Colonic mucosa (tissue), 4 donors: ENCODE measurements around the gene PRKAR1B. TPM values are rescaled to one million over a fixed set of nuclear protein-coding genes. Genes with fewer than 3 reads are reported as not detected.
"Not testable (repeated sequence)": the region's sequence is repeated elsewhere in the genome, so short reads cannot be mapped to it uniquely, and the experiment has no call there.

Experiments
- DNase-seq: peaks from one replicate; pipeline ENCODE4 v3.0.0-alpha.2; 2020
- H3K27ac ChIP-seq: fragments of 200-600 bp; one replicate; pipeline ENCODE4 v1.8.0; 2021
- H3K27me3 ChIP-seq: fragments of 200-600 bp; one replicate; pipeline ENCODE4 v1.8.0; 2021
- H3K36me3 ChIP-seq: fragments of 200-600 bp; one replicate; pipeline ENCODE4 v1.8.0; 2021
- H3K4me1 ChIP-seq: fragments of 200-600 bp; one replicate; pipeline ENCODE4 v1.8.0; 2021; ENCODE audit warnings: mild to moderate bottlenecking
- H3K4me3 ChIP-seq: fragments of 200-600 bp; one replicate; pipeline ENCODE4 v1.8.0; 2021
- H3K9ac ChIP-seq, 2 donors: one replicate each; pipeline ENCODE4 v1.7.0; 2013; ENCODE audit warnings: control low read depth in 2 of 2, low read depth in 2 of 2, low read length in 2 of 2
- H3K9me3 ChIP-seq: fragments of 200-600 bp; one replicate; pipeline ENCODE4 v1.8.0; 2021
- CTCF ChIP-seq: fragments of 200-600 bp; IDR thresholded peaks from one replicate; pipeline ENCODE4 v1.8.0; 2022; ENCODE audit warnings: antibody characterized with exemption, mild to moderate bottlenecking
- intact Hi-C: fragments of 100-400 bp; cut with DNase I; formaldehyde crosslinking; loops from one replicate; pipeline ENCODE4 v1.14.1; 2022
- total RNA-seq, 2 donors: library from RNA; stranded (reverse); fragmentation: NEBNext Ultra II Directional in 1 of 2; extraction: Animal tissue kit (Norgen Biotek cat#: 25700) in 1 of 2; gene quantifications; one replicate each; pipeline ENCODE4 v1.2.1, GENCODE V29; 2021
- donor health status: healthy.
- donor health status: DM: no; HTN: no; CAD: no.
- donor health status: DM: no; HTN: no; CAD: no.

The PRKAR1B gene
- total RNA-seq, 2 donors from 2014 or later = 19.2 to 32.8 TPM

- H3K9me3 ChIP-seq = no peaks in the 10 kb centered on the region
- no peak overlapping the region for H3K27ac ChIP-seq
- TF ChIP-seq CTCF = no peak
- no peak for DNase-seq
- intact Hi-C loops = no loop called here
- no peaks in the 10 kb centered on the region for H3K36me3 ChIP-seq
- H3K4me1 ChIP-seq = peaks cover 3% of the 10 kb centered on the region
- H3K4me3 ChIP-seq = no peak overlapping the region
- no peak overlapping the region for H3K9ac ChIP-seq
- no peaks in the 10 kb centered on the region for H3K27me3 ChIP-seq
Observed at GRCh38 chr7:613442-614140, 113.5 kb downstream of the PRKAR1B start.

GRCh38 chr7:611837-612236 is 115.2 kb downstream of the PRKAR1B start:
- H3K9me3 ChIP-seq, H3K27ac ChIP-seq, DNase-seq, H3K4me1 ChIP-seq, H3K36me3 ChIP-seq, H3K27me3 ChIP-seq, H3K4me3 ChIP-seq, H3K9ac ChIP-seq, intact Hi-C loops: not testable (repeated sequence)

- intact Hi-C loops = no loop called here
Observed at GRCh38 chr7:611281-611810, 115.7 kb downstream of the PRKAR1B start.

GRCh38 chr7:610531-611280 is 116.4 kb downstream of the PRKAR1B start:
- Histone ChIP-seq H3K36me3 (no peaks in the 10 kb centered on the region), H3K9ac (no peak overlapping the region), H3K27me3 (no peaks in the 10 kb centered on the region), H3K27ac (peak overlapping the region; percentile 11), H3K4me1 (no peaks in the 10 kb centered on the region), H3K4me3 (no peak overlapping the region), H3K9me3 (no peaks in the 10 kb centered on the region)
- intact Hi-C loops = no loop called here
- DNase-seq = no peak
- TF ChIP-seq CTCF = no peak

More at GRCh38 chr7:611281-611810, 115.7 kb downstream of the PRKAR1B start:
- no peak for TF ChIP-seq CTCF
- H3K4me3 ChIP-seq = no peak overlapping the region
- no peaks in the 10 kb centered on the region for H3K9me3 ChIP-seq
- no peak overlapping the region for H3K27ac ChIP-seq
- no peak overlapping the region for H3K9ac ChIP-seq
- no peaks in the 10 kb centered on the region for H3K27me3 ChIP-seq
- no peaks in the 10 kb centered on the region for H3K4me1 ChIP-seq
- no peak for DNase-seq
- no peaks in the 10 kb centered on the region for H3K36me3 ChIP-seq

- no peak for TF ChIP-seq CTCF
- no peaks in the 10 kb centered on the region for H3K36me3 ChIP-seq
- no peak overlapping the region for H3K4me3 ChIP-seq
- intact Hi-C loops = no loop called here
- DNase-seq = no peak
- no peaks in the 10 kb centered on the region for H3K4me1 ChIP-seq
- no peaks in the 10 kb centered on the region for H3K9me3 ChIP-seq
- peak overlapping the region; percentile 11 for H3K27ac ChIP-seq
- no peaks in the 10 kb centered on the region for H3K27me3 ChIP-seq
- no peak overlapping the region for H3K9ac ChIP-seq
Observed at GRCh38 chr7:610141-610530, 116.9 kb downstream of the PRKAR1B start.

GRCh38 chr7:609365-609764 is 117.7 kb downstream of the PRKAR1B start:
- no peaks in the 10 kb centered on the region for H3K4me1 ChIP-seq
- H3K27ac ChIP-seq = no peak overlapping the region
- H3K27me3 ChIP-seq = no peaks in the 10 kb centered on the region
- no peak overlapping the region for H3K9ac ChIP-seq
- H3K36me3 ChIP-seq = no peaks in the 10 kb centered on the region
- intact Hi-C loops = no loop called here
- DNase-seq = no peak
- no peaks in the 10 kb centered on the region for H3K9me3 ChIP-seq
- H3K4me3 ChIP-seq = no peak overlapping the region
- no peak for TF ChIP-seq CTCF
